Peyer's patch (tissue), 4 donors: Measurements from ENCODE around the gene SMPDL3A. TPM values are rescaled to one million over a fixed set of nuclear protein-coding genes. Genes with fewer than 3 reads are reported as not detected.
"Not testable (repeated sequence)": the region's sequence is repeated elsewhere in the genome, so short reads cannot be mapped to it uniquely, and the experiment has no call there.

Source experiments
- DNase-seq, 3 donors: peaks; one replicate each; pipeline ENCODE4 v3.0.0-alpha.2; 2017 to 2019
- H3K27ac ChIP-seq, 4 donors: fragments of 200-600 bp; sonication (generic); one replicate each; pipeline ENCODE4 v1.5.1; 2016 to 2019
- H3K27me3 ChIP-seq, 2 donors: fragments of 200-600 bp; sonication (generic); one replicate each; pipeline ENCODE4 v1.5.1; 2019
- H3K36me3 ChIP-seq, 3 donors: fragments of 200-600 bp; sonication (generic); one replicate each; pipeline ENCODE4 v1.5.1; 2016 to 2019
- H3K4me1 ChIP-seq, 4 donors: fragments of 200-600 bp; sonication (generic); one replicate each; pipeline ENCODE4 v1.5.1; 2016 to 2019
- H3K4me3 ChIP-seq, 4 donors: fragments of 200-600 bp; sonication (generic); 1 replicate in 3 of 4; 2 replicates in 1 of 4; pipeline ENCODE4 v1.5.1; 2016 to 2019; ENCODE audit warnings: mild to moderate bottlenecking in 1 of 4
- H3K9me3 ChIP-seq, 4 donors: fragments of 200-600 bp; sonication (generic); one replicate each; pipeline ENCODE4 v1.5.1; 2016 to 2019; ENCODE audit warnings: mild to moderate bottlenecking in 1 of 4
- CTCF ChIP-seq, 6 experiments: fragments of 450-650 bp in 4 of 6; fragments of 200-600 bp in 2 of 6; sonication (generic) in 1 of 6; IDR thresholded peaks; one replicate each; pipeline ENCODE4 v1.5.1; 2017 to 2019; ENCODE audit warnings: antibody characterized with exemption in 6 of 6, mild to moderate bottlenecking in 3 of 6, moderate library complexity in 1 of 6
- POLR2A ChIP-seq, 2 donors: fragments of 450-650 bp; IDR thresholded peaks; one replicate each; pipeline ENCODE4 v1.5.1; 2017; ENCODE audit warnings: antibody characterized with exemption in 2 of 2, mild to moderate bottlenecking in 2 of 2, moderate library complexity in 2 of 2
- total RNA-seq, 4 donors: library from RNA; depleted of rRNA; stranded (reverse); fragments of >200 nt; gene quantifications; one replicate each; pipeline ENCODE4 v1.1.0, GENCODE V29; 2016

The SMPDL3A gene
- 100 to 1,000 TPM in 3 of 4 donors, 10 to 100 TPM in 1; 15.7 to 641 (median 190) TPM for total RNA-seq

- Histone ChIP-seq H3K27ac (peak within 1 kb of the TSS; percentile 71 to 99 (median 94)), H3K9me3 (no peaks in the 10 kb centered on the region), H3K27me3 (no peaks in the 10 kb centered on the region), H3K4me3 (peak within 1 kb of the TSS; percentile 44 to 87 (median 76)), H3K36me3 (no peaks in the 10 kb centered on the region), H3K4me1 (peaks cover 0 to 19% (median 0%) of the 10 kb centered on the region in 4 donors)
- DNase-seq = peak; percentile 24 to 89 (median 86)
- TF ChIP-seq CTCF (IDR thresholded peaks at IDR 0.05) = peak in 4 of 6 experiments; percentile 33 to 57 (median 36)
- TF ChIP-seq POLR2A (IDR thresholded peaks at IDR 0.05) = peak; percentile 83 to 89
Measured at GRCh38 chr6:122789182-122790027, at the start of gene SMPDL3A. Gene SMPDL3A, plus strand, starts transcription at chr6:122789258. Its CDS starts 89 bp downstream, at chr6:122789347.

- no peak for TF ChIP-seq CTCF (IDR thresholded peaks at IDR 0.05)
- TF ChIP-seq POLR2A (IDR thresholded peaks at IDR 0.05) = no peak
- no peaks in the 10 kb centered on the region for H3K4me1 ChIP-seq
- H3K27me3 ChIP-seq = no peaks in the 10 kb centered on the region
- H3K9me3 ChIP-seq = no peaks in the 10 kb centered on the region
- no peak overlapping the region for H3K4me3 ChIP-seq
- H3K27ac ChIP-seq = no peak overlapping the region
- no peak for DNase-seq
- H3K36me3 ChIP-seq = no peaks in the 10 kb centered on the region
Measured at GRCh38 chr6:122740091-122740490, 49.0 kb upstream of the SMPDL3A start.

GRCh38 chr6:122740936-122741335 lies 48.1 kb upstream of the SMPDL3A start:
- DNase-seq = no peak
- no peak overlapping the region for H3K27ac ChIP-seq
- no peak overlapping the region for H3K4me3 ChIP-seq

GRCh38 chr6:122744247-122744646 lies 44.8 kb upstream of the SMPDL3A start:
- H3K4me1 ChIP-seq, H3K36me3 ChIP-seq, DNase-seq, H3K27ac ChIP-seq, H3K9me3 ChIP-seq, H3K27me3 ChIP-seq, H3K4me3 ChIP-seq: not testable (repeated sequence)
- peak in 2 of 6 experiments; percentile 18 to 31 for TF ChIP-seq CTCF (IDR thresholded peaks at IDR 0.05)

More at GRCh38 chr6:122740936-122741335, 48.1 kb upstream of the SMPDL3A start:
- H3K36me3 ChIP-seq = no peaks in the 10 kb centered on the region
- no peak for TF ChIP-seq POLR2A (IDR thresholded peaks at IDR 0.05)
- TF ChIP-seq CTCF (IDR thresholded peaks at IDR 0.05) = no peak
- no peaks in the 10 kb centered on the region for H3K27me3 ChIP-seq
- no peaks in the 10 kb centered on the region for H3K4me1 ChIP-seq
- H3K9me3 ChIP-seq = no peaks in the 10 kb centered on the region

- H3K36me3 ChIP-seq, DNase-seq, H3K4me1 ChIP-seq, H3K9me3 ChIP-seq, H3K27ac ChIP-seq, H3K4me3 ChIP-seq, H3K27me3 ChIP-seq: not testable (repeated sequence)
Measured at GRCh38 chr6:122744856-122745255, 44.2 kb upstream of the SMPDL3A start.

GRCh38 chr6:122746688-122747087 lies 42.4 kb upstream of the SMPDL3A start:
- H3K27me3 ChIP-seq = no peaks in the 10 kb centered on the region
- H3K9me3 ChIP-seq = no peaks in the 10 kb centered on the region
- H3K4me1 ChIP-seq = peaks cover 0 to 4% (median 1%) of the 10 kb centered on the region in 4 donors
- no peak overlapping the region for H3K4me3 ChIP-seq
- H3K27ac ChIP-seq = no peak overlapping the region
- no peak for DNase-seq
- H3K36me3 ChIP-seq = no peaks in the 10 kb centered on the region
- TF ChIP-seq POLR2A (IDR thresholded peaks at IDR 0.05) (no peak), CTCF (IDR thresholded peaks at IDR 0.05) (no peak)
